HFF-Myc (cell line): Measurements from ENCODE around the gene LMX1B.

Experiments
- DNase-seq: peaks from one replicate; pipeline ENCODE4 v3.0.0-alpha.2; 2011; ENCODE audit warnings: low read depth; ENCODE audit errors: extremely low read depth
- H3K4me3 ChIP-seq: replicated peaks from 2 replicates; pipeline ENCODE4 v1.5.1; 2011; ENCODE audit warnings: low read depth, mild to moderate bottlenecking, control low read depth, low read length
- TF ChIP-seq, protein P1 (sequence below): IDR thresholded peaks from 2 replicates; pipeline ENCODE4 v1.5.1; 2012; ENCODE audit warnings: mild to moderate bottlenecking, low read depth, low read length, control low read depth; ENCODE audit errors: missing control alignments

The LMX1B gene

DNA sequence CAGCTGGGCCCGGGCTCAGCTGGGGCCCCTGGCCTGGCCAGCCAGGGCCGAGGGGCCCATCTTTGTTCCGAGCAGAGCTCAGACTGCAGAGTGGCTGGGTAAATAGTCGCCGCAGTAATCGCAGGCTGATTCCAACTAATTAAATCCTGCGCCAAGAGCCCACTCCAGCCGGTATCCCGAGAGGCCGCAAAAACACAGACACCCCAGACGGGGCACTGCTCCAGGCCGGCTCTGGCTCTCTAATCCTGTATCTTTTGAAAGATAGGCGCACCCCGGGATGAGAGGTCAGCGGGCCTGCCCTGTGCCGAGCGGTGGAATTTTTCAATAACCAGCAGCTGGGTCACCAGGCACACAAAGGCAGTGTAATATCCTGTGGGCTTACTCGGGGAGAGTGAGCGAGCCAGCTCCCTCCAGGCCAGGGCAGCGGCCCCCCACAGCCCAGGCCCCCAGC lies 57.7 kb downstream of the LMX1B start:
- TF ChIP-seq, protein P1, sequence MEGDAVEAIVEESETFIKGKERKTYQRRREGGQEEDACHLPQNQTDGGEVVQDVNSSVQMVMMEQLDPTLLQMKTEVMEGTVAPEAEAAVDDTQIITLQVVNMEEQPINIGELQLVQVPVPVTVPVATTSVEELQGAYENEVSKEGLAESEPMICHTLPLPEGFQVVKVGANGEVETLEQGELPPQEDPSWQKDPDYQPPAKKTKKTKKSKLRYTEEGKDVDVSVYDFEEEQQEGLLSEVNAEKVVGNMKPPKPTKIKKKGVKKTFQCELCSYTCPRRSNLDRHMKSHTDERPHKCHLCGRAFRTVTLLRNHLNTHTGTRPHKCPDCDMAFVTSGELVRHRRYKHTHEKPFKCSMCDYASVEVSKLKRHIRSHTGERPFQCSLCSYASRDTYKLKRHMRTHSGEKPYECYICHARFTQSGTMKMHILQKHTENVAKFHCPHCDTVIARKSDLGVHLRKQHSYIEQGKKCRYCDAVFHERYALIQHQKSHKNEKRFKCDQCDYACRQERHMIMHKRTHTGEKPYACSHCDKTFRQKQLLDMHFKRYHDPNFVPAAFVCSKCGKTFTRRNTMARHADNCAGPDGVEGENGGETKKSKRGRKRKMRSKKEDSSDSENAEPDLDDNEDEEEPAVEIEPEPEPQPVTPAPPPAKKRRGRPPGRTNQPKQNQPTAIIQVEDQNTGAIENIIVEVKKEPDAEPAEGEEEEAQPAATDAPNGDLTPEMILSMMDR = no peak
- no peak overlapping the region for H3K4me3 ChIP-seq
- no peak for DNase-seq

DNA sequence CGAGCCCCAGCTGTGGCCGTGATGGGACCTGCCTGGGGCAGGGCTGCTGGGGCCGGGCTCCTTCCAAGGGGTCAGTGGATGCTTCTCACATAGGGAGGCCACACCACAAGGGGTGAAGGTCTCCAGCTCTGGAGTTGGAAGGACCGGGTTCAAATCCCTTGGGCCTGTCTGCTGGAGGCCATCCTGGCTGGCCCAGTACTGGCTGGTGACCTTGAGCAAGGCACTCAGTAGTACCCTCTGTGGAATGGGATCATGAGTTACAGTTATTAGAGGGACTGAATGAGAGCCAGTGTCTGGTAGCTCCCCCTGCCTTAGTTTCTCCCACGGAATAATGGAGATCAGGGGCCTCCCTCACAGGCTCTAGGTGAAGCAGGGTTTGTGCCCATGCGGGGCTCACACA lies 58.3 kb downstream of the LMX1B start:
- TF ChIP-seq, protein P1 = no peak
- no peak for DNase-seq

DNA sequence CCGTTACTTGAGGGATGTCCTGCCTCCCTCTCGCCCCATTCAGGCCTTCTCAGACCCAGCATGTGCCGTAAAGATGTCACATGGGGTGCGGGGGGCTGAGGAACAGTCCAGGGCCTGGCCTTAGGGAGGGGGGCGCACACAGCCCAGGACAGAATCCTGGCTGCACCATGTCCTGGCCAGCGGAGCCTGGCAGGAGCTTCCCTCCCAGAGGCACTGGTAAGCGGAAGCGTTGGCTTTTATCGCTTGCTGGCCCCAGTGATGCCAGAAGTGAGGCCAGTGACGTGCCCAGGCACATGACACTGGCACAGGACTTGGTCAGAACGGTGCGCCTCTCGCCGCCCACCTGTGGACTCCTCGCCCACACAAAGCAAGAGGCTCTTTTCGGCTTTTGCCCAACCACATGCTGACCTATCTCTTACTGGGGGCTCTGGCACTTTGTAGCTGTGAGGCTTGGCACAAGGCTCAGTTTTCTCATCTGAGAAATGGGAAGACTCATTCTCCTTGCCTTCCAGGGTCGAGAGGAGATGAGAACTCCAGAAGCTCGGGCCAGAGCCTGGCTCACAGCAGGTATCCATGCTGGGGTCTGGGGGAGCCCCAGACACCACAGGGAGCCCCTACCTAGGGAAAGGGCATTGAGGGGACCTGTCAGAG lies 59.0 kb downstream of the LMX1B start:
- TF ChIP-seq, protein P1 = no peak
- H3K4me3 ChIP-seq = no peak overlapping the region
- DNase-seq = no peak

More for the DNA sequence above, 58.3 kb downstream of the LMX1B start:
- no peak overlapping the region for H3K4me3 ChIP-seq

DNA sequence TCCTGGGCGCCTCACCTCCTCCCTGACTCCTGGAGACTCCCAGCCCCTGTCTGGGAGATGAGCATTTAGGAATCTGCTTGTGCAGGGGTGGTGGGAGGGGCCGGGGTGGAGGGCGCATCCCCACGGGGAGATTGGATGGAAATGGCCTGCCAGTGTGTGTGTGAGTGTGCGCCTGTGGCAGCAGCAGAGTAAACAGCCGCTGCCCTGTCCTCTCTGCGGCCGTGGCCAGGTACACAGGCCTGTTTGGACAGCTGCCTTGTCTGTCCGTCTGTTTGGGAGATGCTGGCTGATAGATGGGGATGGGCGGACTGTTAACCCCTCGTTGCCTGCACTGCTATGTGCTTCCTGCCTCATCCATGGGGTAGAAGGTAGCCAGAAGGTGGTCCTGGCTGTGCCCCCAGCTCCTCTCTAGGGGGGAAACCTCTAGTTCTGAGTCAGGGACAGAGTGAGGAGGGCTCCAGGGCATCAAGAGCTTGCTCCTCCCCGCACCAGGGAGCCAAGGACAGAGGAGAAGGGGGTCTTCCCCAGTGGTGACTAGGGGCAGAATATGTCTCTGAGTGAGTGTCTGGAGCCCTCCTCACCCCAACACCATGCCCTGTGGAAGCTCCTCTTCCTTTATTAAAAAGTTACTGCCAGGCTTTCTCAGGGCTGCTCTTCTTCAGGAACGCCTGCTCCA lies 60.1 kb downstream of the LMX1B start:
- DNase-seq = no peak
- H3K4me3 ChIP-seq = no peak overlapping the region
- TF ChIP-seq, protein P1 = no peak

DNA sequence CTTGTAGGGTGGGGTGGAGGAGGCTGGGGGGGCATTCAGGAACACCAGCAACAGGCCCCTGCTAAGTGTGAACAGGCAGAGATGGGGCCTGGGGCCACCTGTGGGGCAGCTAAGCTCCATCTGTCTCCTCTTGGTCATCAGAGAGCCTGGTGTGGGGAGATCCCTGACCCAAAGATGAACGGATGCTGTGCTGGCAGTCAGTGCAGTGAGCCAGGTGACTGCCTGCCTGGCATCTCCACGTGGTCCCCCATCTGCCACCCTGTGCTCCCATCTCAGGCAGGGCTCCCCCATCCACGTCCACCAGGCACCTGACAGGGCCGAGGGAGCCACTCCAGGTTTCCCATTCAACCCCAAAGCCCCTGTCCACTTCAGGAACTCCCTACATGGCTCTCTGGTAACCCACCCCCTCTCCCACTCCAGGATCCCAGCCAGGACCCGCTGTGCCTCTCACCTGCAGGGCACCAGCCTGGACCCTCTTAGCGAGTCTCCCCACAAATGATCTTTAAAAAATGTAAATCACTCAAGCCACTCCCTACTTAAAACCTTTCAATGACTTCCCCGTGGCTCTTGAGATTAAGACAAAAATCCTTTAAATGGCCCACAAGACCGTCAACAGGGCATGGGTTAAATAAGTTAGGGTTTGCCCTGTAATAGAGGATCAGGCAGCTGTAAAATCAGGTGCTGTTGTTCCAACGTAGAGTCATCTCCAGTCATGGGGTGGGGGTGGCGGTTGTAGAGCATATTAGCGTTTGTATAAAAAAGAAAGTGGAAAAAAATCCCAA lies 60.8 kb downstream of the LMX1B start:
- TF ChIP-seq, protein P1 = no peak
- H3K4me3 ChIP-seq = no peak overlapping the region
- DNase-seq = no peak

DNA sequence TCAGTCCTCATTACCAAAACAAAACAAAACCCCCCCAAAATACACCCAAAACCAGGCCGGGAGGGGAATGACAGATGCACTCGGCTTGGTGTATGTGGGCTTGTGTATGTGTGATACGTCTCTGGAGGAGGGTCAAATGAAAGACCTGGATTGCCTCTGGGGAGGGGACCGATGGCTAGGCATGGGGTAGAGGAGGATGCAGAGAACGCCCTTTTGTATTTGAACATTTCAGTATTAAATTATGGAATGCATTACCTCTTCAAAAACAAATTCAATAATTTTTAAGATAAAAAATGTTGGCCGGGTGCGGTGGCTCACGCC lies 61.4 kb downstream of the LMX1B start:
- DNase-seq = no peak
- H3K4me3 ChIP-seq = no peak overlapping the region
- TF ChIP-seq, protein P1 = no peak
